Measurements from ENCODE around the gene SETD4.

SETD4 gene

DNA sequence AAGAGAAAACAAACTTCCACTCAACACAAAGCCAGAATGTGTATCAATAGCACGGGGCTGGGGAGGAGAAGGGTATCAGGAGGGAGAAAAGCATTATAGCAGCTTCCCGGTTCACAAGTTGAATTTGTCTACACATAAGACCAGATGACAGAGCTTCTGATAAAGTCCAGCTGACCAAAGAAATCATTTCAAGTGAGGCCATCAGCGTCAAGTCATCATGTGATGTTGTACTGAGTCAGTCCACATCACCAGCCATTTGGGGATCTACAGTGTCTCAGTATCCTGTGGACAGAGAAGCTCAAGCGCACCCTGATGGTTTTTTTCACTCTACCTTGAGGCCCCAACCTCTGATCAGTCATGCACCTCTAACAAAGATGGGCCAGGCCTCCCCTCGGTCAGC, 33.0 kb downstream of the SETD4 start:
- Mint-ChIP-seq H3K9me3 (no peaks in the 10 kb centered on the region), H3K4me1 (peaks cover 4 to 7% of the 10 kb centered on the region in 2 donors), H3K36me3 (peaks cover 0 to 4% of the 10 kb centered on the region in 2 donors), H3K27ac (no peak overlapping the region), H3K4me3 (no peak overlapping the region), H3K27me3 (no peaks in the 10 kb centered on the region)
- ATAC-seq (replicated peaks) (no peak), DNase-seq (no peak)

DNA sequence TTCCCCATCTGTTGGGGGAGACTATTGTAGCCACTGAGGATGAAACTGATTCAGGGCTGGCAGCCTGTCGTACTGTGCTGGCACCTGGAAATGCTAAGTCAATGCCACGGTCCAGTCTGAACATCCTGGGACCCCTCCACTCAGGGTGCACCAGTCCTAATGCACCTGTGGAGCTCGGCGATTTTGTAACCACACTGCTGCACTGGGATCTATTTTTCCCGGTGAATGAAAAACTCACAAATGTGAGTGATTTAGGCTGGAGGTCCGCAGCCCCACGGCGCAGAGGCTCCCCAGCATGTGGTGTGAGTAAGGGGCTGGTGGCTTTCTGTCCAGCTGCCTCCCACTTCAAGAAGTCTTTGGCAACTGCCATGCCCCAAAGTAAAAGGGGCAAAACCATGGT, 35.5 kb downstream of the SETD4 start:
- H3K36me3 Mint-ChIP-seq, result no peaks in the 10 kb centered on the region
- peaks cover 12 to 21% of the 10 kb centered on the region in 2 donors for H3K4me1 Mint-ChIP-seq
- no peaks in the 10 kb centered on the region for H3K27me3 Mint-ChIP-seq
- H3K27ac Mint-ChIP-seq, result no peak overlapping the region
- DNase-seq, result no peak
- no peak for ATAC-seq (replicated peaks)
- peaks cover 3 to 4% of the 10 kb centered on the region in 2 donors for H3K9me3 Mint-ChIP-seq
- H3K4me3 Mint-ChIP-seq, result no peak overlapping the region

DNA sequence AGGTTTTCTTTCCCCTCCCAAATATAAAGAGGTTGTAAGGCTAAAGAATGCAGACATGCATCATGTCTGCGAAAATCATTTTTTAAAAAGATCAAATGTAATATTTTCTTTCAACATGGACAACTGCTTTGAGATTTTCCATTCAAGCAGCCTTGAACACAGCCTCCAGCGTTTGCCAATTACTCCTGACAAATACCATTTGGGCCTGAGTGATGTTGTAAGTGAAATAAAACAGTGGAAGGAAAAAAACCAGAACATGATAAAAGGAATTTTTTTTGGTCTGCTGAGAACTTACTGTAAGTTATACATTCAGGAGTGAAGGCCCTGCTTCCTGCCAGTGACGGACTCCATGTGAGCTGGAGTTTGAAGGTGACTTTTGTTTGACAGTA, 37.2 kb downstream of the SETD4 start:
- Mint-ChIP-seq H3K27ac (no peak overlapping the region), H3K27me3 (no peaks in the 10 kb centered on the region), H3K36me3 (no peaks in the 10 kb centered on the region), H3K4me1 (peaks cover 8 to 13% of the 10 kb centered on the region in 2 donors), H3K9me3 (peaks cover 3 to 4% of the 10 kb centered on the region in 2 donors), H3K4me3 (no peak overlapping the region)
- DNase-seq (no peak), ATAC-seq (replicated peaks) (no peak)

DNA sequence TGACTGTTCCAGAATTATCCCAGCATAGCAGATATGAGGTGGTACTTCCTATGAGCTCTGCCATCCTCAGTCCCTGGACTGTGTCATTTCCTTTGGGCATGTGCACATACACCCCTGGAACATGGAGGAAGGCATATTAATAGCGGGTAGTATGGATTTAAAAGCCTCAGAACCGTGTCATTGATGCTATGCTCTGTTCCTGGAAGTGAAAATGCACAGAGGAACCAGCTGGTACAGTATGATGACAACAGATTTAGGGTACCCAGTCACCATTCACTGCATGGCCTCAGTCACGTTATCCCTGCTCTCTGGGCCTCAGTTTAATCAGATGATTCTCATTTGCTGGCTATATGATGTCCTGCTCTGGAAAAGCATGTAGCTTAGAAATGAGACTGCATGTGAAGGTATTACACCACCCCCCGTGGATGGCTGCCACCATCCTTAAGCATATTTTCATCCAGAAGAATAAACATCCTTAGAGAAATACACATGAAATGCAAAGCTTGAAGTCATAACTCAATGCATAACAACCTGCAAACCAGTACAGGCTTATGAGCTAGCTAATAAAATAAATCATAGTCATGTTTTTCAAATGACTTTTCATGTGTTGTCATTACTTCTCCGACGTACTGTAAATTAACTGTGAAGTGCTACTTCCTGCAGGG, 37.8 kb downstream of the SETD4 start:
- Mint-ChIP-seq H3K4me1 (peaks cover 8 to 13% of the 10 kb centered on the region in 2 donors), H3K9me3 (peaks cover 3 to 4% of the 10 kb centered on the region in 2 donors), H3K36me3 (no peaks in the 10 kb centered on the region), H3K27ac (no peak overlapping the region), H3K27me3 (no peaks in the 10 kb centered on the region), H3K4me3 (no peak overlapping the region)
- ATAC-seq (replicated peaks), result peak in 1 of 2 donors; percentile 52
- DNase-seq, result no peak

DNA sequence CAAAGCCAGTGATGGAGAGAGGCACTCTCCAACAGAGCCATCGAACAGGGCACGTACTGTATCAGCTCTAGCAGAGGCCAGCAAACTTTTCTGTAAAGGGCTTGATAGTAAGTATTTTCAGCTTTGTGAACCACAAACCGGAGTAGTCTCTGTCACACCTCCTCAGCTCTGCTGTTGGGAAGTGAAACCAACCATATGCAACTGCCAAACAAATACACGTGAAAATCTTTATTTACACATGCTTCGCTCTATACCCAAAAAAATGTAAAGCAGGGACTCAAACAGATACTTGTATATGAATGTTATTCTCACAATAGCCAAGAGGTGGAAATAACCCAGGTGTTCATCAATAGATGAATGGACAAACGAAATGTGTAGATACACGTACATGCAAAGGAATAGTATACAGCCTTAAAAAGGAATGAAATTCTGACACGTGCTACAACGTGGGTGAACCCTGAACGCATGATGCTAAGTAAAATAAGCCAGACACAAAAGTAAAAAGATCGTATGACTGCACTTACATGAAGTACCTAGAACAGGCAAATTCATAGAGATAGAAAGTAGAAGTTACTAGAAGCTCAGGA, 39.0 kb downstream of the SETD4 start:
- ATAC-seq (replicated peaks) (peak; percentile 83 to 86), DNase-seq (no peak)
- H3K9me3 Mint-ChIP-seq, result peaks cover 3 to 4% of the 10 kb centered on the region in 2 donors
- H3K36me3 Mint-ChIP-seq, result no peaks in the 10 kb centered on the region
- H3K27me3 Mint-ChIP-seq, result peaks cover 0 to under 1% of the 10 kb centered on the region in 2 donors
- peaks cover 8 to 13% of the 10 kb centered on the region in 2 donors for H3K4me1 Mint-ChIP-seq
- H3K4me3 Mint-ChIP-seq, result no peak overlapping the region
- H3K27ac Mint-ChIP-seq, result no peak overlapping the region

DNA sequence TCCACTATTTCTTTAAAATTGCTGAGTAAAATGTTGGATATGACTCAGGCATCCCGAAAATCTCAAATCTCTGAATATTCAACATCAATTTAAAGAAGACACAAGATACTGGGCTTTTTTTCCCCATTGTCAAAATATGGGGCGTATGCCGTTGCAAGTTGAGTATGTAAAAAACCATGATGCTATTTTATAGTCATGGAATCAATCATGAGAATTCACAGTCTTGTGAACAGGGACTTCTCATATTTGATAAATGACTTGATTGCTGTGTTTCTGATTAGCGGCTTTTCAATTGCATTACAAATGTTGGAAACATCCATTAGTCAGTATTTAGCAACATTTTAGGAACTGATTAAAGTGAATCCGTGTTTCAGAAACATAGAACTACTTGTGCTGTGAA, 45.3 kb downstream of the SETD4 start:
- Mint-ChIP-seq H3K4me3 (no peak overlapping the region), H3K27ac (no peak overlapping the region), H3K9me3 (no peaks in the 10 kb centered on the region), H3K36me3 (no peaks in the 10 kb centered on the region), H3K4me1 (no peaks in the 10 kb centered on the region), H3K27me3 (peaks cover 7 to 10% of the 10 kb centered on the region in 2 donors)
- DNase-seq (no peak), ATAC-seq (replicated peaks) (no peak)

DNA sequence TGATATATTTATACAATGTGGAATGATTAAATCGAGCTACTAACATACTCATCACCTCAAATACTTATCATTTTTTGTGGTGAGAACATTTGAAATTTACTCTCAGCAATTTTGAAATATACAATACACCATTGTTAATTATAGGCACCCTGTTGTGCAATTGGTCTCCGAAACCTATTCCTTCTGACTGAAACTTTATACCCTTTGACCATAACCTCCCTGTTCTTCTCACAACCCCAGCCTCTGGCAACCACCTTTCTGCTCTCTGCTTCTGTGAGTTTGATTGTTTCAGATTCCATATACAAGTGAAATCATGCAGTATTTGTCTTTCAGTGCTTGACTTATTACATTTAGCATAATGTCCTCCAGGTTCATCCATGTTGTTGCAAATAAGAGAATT, 49.5 kb downstream of the SETD4 start:
- Mint-ChIP-seq H3K27me3 (peaks cover 13 to 17% of the 10 kb centered on the region in 2 donors), H3K4me1 (no peaks in the 10 kb centered on the region), H3K36me3 (no peaks in the 10 kb centered on the region), H3K27ac (no peak overlapping the region), H3K4me3 (no peak overlapping the region), H3K9me3 (no peaks in the 10 kb centered on the region)
- DNase-seq (no peak), ATAC-seq (replicated peaks) (no peak)

DNA sequence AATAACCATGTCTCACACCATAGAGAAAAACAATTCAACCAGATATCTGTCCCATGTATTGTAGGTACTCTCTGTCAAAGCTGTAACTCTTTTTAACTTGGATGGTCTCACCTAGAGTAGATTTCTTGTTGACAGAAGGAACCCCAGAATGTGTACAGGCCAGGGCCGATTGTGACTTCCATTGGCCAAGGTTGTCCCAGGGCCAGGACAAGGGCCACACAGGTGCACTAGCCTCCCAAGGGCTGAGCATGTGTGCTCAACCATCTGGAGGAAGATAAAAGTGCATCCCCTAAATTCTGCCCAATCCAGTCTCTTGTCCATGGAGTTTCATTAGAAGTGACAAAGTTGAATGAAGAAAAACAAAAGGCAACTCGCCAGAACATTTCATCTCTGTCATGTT, 51.8 kb downstream of the SETD4 start:
- Mint-ChIP-seq H3K4me3 (no peak overlapping the region), H3K9me3 (no peaks in the 10 kb centered on the region), H3K4me1 (no peaks in the 10 kb centered on the region), H3K27ac (no peak overlapping the region), H3K27me3 (peaks cover 17 to 18% of the 10 kb centered on the region in 2 donors), H3K36me3 (no peaks in the 10 kb centered on the region)
- DNase-seq (no peak), ATAC-seq (replicated peaks) (no peak)

DNA sequence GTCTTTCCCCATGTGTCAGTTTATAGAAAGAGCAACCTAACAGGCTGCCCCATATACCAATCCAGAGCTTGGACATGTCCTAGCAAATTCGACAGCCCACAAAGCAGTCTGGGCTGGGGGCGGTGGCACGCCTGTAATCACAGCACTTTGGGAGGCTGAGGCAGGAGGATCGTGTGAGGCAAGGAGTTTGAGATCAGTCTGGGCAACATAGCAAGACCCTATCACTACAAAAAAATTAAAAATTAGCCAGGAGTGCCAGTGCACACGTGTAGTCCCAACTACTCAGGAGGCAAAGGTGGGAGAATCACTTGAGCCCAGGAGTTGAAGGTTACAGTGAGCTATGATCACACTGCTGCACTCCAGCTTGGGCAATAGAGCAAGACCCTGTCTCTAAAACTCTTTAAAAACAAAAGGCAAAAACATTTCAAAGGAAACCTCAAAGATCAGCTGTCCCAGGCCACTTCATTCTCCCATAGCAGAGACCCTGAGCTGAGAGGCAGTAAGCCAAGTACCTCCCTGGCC, 54.4 kb downstream of the SETD4 start:
- Mint-ChIP-seq H3K27ac (no peak overlapping the region), H3K4me3 (no peak overlapping the region), H3K27me3 (peaks cover 17 to 23% of the 10 kb centered on the region in 2 donors), H3K4me1 (no peaks in the 10 kb centered on the region), H3K36me3 (no peaks in the 10 kb centered on the region), H3K9me3 (peaks cover 0 to 2% of the 10 kb centered on the region in 2 donors)
- ATAC-seq (replicated peaks), result no peak
- no peak for DNase-seq

DNA sequence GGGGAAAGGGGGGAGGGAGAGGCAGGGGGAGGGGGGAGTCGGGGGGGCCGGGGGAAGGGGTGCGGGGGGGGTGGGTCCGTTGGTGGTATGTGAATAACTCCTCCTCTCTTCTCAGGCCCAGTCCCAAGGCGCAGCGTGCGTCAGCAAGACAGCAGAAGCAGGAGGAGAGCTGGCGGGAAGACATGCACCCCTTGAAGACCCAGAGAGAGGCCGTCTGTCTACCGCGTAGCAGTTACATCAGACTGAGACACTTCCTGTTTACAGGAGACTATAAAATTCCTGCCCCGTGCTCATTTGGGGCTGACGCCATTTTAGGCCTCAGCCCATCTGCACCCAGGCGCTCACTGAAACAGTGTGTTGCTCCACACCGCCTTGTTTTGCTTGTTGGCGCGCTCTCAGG, 55.3 kb downstream of the SETD4 start:
- DNase-seq (no peak), ATAC-seq (replicated peaks) (no peak)
- Mint-ChIP-seq H3K9me3 (peaks cover 0 to 2% of the 10 kb centered on the region in 2 donors), H3K27ac (no peak overlapping the region), H3K4me3 (no peak overlapping the region), H3K4me1 (no peaks in the 10 kb centered on the region), H3K36me3 (no peaks in the 10 kb centered on the region), H3K27me3 (peaks cover 17 to 27% of the 10 kb centered on the region in 2 donors)

DNA sequence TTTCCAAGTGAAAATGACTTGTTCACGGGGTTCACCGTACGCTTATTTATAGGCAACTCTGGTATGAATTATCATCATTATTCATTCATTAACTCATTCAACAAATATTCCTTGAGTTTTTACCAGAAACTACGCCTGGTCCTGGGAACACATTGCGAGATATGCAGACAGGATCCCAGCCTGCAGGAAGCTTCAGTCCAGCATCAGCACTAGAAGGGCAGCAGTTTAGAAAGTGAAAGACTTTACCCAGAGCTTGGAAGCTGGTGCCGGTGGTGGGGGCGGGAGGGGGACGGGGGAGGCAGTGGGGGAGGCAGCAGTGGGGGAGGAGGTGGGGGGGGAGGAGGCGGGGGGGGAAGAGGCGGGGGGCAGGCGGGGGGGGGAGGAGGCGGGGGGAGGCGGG, 55.9 kb downstream of the SETD4 start:
- Mint-ChIP-seq H3K4me3 (no peak overlapping the region), H3K36me3 (no peaks in the 10 kb centered on the region), H3K4me1 (no peaks in the 10 kb centered on the region), H3K9me3 (peaks cover 0 to 2% of the 10 kb centered on the region in 2 donors), H3K27me3 (peaks cover 21 to 33% of the 10 kb centered on the region in 2 donors), H3K27ac (no peak overlapping the region)
- DNase-seq, result no peak
- ATAC-seq (replicated peaks), result no peak

DNA sequence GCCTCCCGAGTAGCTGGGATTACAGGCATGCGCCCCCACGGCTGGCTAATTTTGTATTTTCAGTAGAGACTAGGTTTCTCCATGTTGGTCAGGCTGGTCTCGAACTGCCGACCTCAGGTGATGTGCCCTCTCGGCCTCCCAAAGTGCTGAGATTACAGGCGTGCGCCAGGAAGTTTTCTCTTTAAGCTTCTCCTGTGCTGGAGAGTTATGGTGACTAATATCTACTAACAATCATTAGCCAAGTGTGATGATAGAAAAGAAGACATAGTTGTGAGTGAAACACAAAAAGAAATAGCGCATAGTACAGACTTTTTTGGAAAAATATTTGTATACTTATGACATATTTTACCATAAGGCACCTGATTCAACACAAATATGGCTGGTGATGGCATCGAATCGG, 56.5 kb downstream of the SETD4 start:
- H3K27me3 Mint-ChIP-seq, result peaks cover 27 to 38% of the 10 kb centered on the region in 2 donors
- DNase-seq (no peak), ATAC-seq (replicated peaks) (no peak)
- H3K27ac Mint-ChIP-seq, result no peak overlapping the region
- H3K9me3 Mint-ChIP-seq, result peaks cover 0 to 2% of the 10 kb centered on the region in 2 donors
- no peaks in the 10 kb centered on the region for H3K36me3 Mint-ChIP-seq
- H3K4me1 Mint-ChIP-seq, result no peaks in the 10 kb centered on the region
- no peak overlapping the region for H3K4me3 Mint-ChIP-seq

DNA sequence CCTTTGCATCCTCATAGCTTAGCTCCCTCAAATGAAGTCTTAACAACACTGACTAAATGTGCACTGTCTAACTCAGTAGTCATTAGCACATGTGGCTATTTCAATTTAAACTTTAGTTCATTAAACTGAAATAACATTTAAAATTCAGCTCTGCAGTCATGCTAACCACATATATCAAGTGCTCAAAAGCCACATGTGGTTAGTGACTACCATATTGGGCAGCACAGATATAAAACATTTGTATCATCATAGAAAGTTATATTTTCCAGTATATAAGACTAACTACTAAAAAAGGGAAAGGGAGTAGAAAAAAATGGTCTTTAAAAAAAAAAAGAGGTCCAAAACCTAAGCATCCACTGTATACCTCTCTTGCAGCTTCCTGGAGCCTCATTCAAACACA, 64.1 kb downstream of the SETD4 start:
- ATAC-seq (replicated peaks), result no peak
- H3K4me1 Mint-ChIP-seq, result no peaks in the 10 kb centered on the region
- no peak overlapping the region for H3K4me3 Mint-ChIP-seq
- DNase-seq, result no peak
- no peak overlapping the region for H3K27ac Mint-ChIP-seq
- H3K36me3 Mint-ChIP-seq, result no peaks in the 10 kb centered on the region
- H3K27me3 Mint-ChIP-seq, result peaks cover 23 to 26% of the 10 kb centered on the region in 2 donors
- H3K9me3 Mint-ChIP-seq, result no peaks in the 10 kb centered on the region

DNA sequence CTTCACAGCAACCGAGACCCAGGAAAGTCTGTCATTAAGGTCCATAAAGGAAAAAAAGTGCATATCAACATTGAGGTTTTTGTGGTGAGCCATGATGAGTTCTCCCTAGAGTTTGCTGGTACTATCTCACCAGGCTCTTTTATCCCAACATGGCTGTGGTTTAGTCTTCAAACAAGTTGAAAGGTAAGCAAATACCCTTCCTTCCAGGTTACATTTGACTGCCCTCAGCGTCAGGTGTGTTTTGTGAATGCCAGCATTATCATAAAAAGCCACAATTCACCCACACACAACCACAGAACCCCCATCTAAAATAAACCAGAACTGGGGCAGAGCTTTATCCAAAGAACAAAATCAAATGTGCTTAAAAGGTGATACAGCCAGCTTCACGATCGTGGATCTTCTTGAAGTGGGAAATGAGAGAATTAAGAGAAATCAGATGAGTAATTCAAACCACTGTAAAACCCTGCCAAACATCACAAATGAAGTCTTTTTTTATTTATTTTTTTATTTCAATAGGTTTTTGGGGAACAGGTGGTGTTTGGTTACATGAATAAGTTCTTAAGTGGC, 64.7 kb downstream of the SETD4 start:
- DNase-seq (no peak), ATAC-seq (replicated peaks) (no peak)
- Mint-ChIP-seq H3K4me3 (no peak overlapping the region), H3K4me1 (no peaks in the 10 kb centered on the region), H3K27ac (no peak overlapping the region), H3K27me3 (peaks cover 23 to 24% of the 10 kb centered on the region in 2 donors), H3K36me3 (no peaks in the 10 kb centered on the region), H3K9me3 (no peaks in the 10 kb centered on the region)

DNA sequence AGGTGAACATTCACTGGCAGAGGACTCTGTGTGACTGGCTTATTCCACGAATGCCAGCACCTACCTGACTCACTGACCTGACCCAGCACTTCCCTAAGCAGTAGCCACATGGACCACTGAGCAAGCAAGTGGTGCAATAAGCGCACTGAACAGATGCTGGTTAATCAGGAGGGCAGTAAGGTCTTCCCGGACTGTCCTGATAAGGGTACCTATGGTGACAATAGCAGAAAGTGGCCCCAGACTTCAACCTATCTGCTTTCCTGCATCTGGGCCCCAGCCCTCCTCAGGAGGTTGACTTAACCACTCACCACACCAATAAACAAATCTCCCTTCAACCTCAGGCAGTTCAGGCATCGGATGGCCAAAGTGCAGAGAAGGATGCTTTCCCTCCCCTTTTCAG, 65.7 kb downstream of the SETD4 start:
- H3K4me1 Mint-ChIP-seq, result no peaks in the 10 kb centered on the region
- DNase-seq, result no peak
- ATAC-seq (replicated peaks), result no peak
- H3K27me3 Mint-ChIP-seq, result peaks cover 18 to 26% of the 10 kb centered on the region in 2 donors
- no peaks in the 10 kb centered on the region for H3K36me3 Mint-ChIP-seq
- H3K4me3 Mint-ChIP-seq, result no peak overlapping the region
- H3K27ac Mint-ChIP-seq, result no peak overlapping the region
- no peaks in the 10 kb centered on the region for H3K9me3 Mint-ChIP-seq

Measured in stimulated activated naive B cell treated with anti-CD40 and anti-IgM and Interleukin-4, amounts not matched to agents 10 μg/mL and 1 μg/mL and 100 μg/mL, for 72 hours (primary cell).